Measurements from ENCODE around the gene ZIC2. TPM values are rescaled to one million over a fixed set of nuclear protein-coding genes. Genes with fewer than 3 reads are reported as not detected.

ZIC2 gene
- total RNA-seq, 4 donors from 2014 or later = not detected

GRCh38 chr13:99960663-99961311 is 20.8 kb upstream of the ZIC2 start:
- Histone ChIP-seq H3K4me1 (peaks cover 0 to 13% of the 10 kb centered on the region in 2 donors), H3K9me3 (no peaks in the 10 kb centered on the region), H3K27me3 (peaks cover 10 to 94% of the 10 kb centered on the region in 2 donors), H3K27ac (no peak overlapping the region), H3K36me3 (no peaks in the 10 kb centered on the region), H3K4me3 (no peak overlapping the region)
- TF ChIP-seq POLR2A (IDR thresholded peaks at IDR 0.05) (no peak), CTCF (IDR thresholded peaks at IDR 0.05) (no peak)
- intact Hi-C loops (cut with DNase I; ENCODE audit: low total_unique reads) = no loop called here
- DNase-seq = no peak

GRCh38 chr13:99961636-99962035 is 19.9 kb upstream of the ZIC2 start:
- TF ChIP-seq POLR2A (IDR thresholded peaks at IDR 0.05) (no peak), CTCF (IDR thresholded peaks at IDR 0.05) (no peak)
- H3K9me3 ChIP-seq = no peaks in the 10 kb centered on the region
- H3K36me3 ChIP-seq = no peaks in the 10 kb centered on the region
- H3K4me1 ChIP-seq = peaks cover 0 to 6% of the 10 kb centered on the region in 2 donors
- no peak overlapping the region for H3K4me3 ChIP-seq
- DNase-seq = no peak
- intact Hi-C loops (cut with DNase I; ENCODE audit: low total_unique reads) = no loop called here
- peaks cover 10 to 94% of the 10 kb centered on the region in 2 donors for H3K27me3 ChIP-seq
- no peak overlapping the region for H3K27ac ChIP-seq

- Histone ChIP-seq H3K27ac (no peak overlapping the region), H3K4me1 (no peaks in the 10 kb centered on the region), H3K4me3 (no peak overlapping the region), H3K36me3 (no peaks in the 10 kb centered on the region), H3K27me3 (peaks cover 9 to 94% of the 10 kb centered on the region in 2 donors), H3K9me3 (no peaks in the 10 kb centered on the region)
- intact Hi-C loops (cut with DNase I; ENCODE audit: low total_unique reads) = no loop called here
- no peak for TF ChIP-seq CTCF (IDR thresholded peaks at IDR 0.05)
- TF ChIP-seq POLR2A (IDR thresholded peaks at IDR 0.05) = no peak
- DNase-seq = no peak
These were observed 19.3 kb upstream of the ZIC2 start for GRCh38 chr13:99962242-99962641.

- Histone ChIP-seq H3K36me3 (no peaks in the 10 kb centered on the region), H3K4me1 (peaks cover 0 to 8% of the 10 kb centered on the region in 2 donors), H3K9me3 (no peaks in the 10 kb centered on the region), H3K27ac (no peak overlapping the region), H3K4me3 (no peak overlapping the region), H3K27me3 (peaks cover 13 to 91% of the 10 kb centered on the region in 2 donors)
- TF ChIP-seq POLR2A (IDR thresholded peaks at IDR 0.05) = no peak
- no peak for TF ChIP-seq CTCF (IDR thresholded peaks at IDR 0.05)
- no peak for DNase-seq
- intact Hi-C loops (cut with DNase I; ENCODE audit: low total_unique reads) = no loop called here
These were observed 17.7 kb upstream of the ZIC2 start for GRCh38 chr13:99963816-99964339.

GRCh38 chr13:99965329-99966000 is 16.1 kb upstream of the ZIC2 start:
- no peaks in the 10 kb centered on the region for H3K36me3 ChIP-seq
- no peak for DNase-seq
- no peak for TF ChIP-seq CTCF (IDR thresholded peaks at IDR 0.05)
- no peak for TF ChIP-seq POLR2A (IDR thresholded peaks at IDR 0.05)
- H3K9me3 ChIP-seq = no peaks in the 10 kb centered on the region
- H3K4me1 ChIP-seq = peaks cover 0 to 15% of the 10 kb centered on the region in 2 donors
- H3K27me3 ChIP-seq = peaks cover 24 to 82% of the 10 kb centered on the region in 2 donors
- H3K27ac ChIP-seq = no peak overlapping the region
- H3K4me3 ChIP-seq = no peak overlapping the region
- intact Hi-C loops (cut with DNase I; ENCODE audit: low total_unique reads) = no loop called here
